H4 (cell line): Measurements from ENCODE around the gene LAMC2. TPM values are rescaled to one million over a fixed set of nuclear protein-coding genes. Genes with fewer than 3 reads are reported as not detected.
"Not testable (repeated sequence)": the region's sequence is repeated elsewhere in the genome, so short reads cannot be mapped to it uniquely, and the experiment has no call there.

Experiments
- DNase-seq: peaks from one replicate; pipeline ENCODE4 v3.0.0-alpha.2; 2015; ENCODE audit warnings: low spot score
- total RNA-seq: library from RNA; depleted of rRNA; stranded (reverse); fragments of >200 nt; shearing (Covaris generic); gene quantifications from 2 replicates; pipeline ENCODE4 v1.2.3, GENCODE V29; 2014

Gene LAMC2
- total RNA-seq, 1 experiment from 2014 or later: 0.10 TPM

DNA sequence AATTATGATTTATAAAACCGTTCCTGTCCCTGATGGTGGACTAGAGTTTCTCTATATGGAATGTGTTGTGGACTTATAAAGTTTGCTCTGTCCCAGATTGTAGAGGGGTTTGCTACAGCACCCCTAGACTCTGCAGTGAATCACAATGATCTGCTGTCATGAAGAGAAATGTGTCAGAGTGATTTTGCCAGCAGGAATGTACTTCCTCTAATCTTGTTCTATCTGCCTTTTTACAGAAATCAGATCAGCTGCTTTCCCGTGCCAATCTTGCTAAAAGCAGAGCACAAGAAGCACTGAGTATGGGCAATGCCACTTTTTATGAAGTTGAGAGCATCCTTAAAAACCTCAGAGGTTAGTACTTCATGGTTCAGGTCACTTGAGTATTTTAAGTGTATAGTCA, 52.0 kb downstream of the LAMC2 start:
- DNase-seq: no peak

DNA sequence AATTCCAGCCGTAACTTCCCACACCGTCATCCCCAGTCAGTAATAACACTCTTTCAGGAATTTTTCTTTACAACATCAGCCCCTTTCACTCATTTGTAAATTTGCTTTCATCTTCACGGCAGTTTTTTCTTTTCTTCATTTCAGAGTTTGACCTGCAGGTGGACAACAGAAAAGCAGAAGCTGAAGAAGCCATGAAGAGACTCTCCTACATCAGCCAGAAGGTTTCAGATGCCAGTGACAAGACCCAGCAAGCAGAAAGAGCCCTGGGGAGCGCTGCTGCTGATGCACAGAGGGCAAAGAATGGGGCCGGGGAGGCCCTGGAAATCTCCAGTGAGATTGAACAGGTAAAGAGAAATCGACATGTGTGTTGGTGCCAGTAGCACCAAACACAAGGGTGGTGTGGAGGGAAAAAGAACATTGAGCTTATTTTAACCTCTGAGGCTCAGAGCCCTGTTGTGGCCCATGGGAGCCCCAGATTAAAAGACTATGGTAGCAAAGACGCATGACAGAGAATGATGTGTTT, 53.2 kb downstream of the LAMC2 start:
- DNase-seq: no peak

DNA sequence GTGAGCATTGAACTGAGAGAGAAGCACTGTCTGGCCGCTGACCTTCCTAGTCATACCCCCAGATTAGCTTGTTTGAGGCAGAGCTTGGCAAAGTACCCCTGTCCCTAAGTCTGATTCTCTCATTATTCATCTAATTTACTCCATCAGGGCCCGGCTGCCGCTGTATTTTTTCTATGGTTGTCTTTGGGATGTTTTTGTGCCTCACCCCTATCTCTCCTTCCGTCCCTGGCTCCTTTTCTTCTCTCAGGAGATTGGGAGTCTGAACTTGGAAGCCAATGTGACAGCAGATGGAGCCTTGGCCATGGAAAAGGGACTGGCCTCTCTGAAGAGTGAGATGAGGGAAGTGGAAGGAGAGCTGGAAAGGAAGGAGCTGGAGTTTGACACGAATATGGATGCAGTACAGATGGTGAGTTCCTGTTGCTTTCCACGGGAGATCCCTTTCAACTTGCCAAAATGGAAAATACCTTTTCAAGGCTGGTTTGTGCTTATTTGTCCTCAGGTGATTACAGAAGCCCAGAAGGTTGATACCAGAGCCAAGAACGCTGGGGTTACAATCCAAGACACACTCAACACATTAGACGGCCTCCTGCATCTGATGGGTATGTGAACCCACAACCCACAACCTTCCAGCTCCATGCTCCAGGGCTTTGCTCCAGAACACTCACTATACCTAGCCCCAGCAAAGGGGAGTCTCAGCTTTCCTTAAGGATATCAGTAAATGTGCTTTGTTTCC, 53.9 kb downstream of the LAMC2 start:
- no peak for DNase-seq

DNA sequence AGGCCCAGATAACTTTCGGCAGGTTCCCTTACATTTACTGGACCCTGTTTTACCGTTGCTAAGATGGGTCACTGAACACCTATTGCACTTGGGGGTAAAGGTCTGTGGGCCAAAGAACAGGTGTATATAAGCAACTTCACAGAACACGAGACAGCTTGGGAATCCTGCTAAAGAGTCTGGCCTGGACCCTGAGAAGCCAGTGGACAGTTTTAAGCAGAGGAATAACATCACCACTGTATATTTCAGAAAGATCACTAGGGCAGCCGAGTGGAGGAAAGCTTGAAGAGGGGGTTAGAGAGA, 54.4 kb downstream of the LAMC2 start:
- no peak for DNase-seq

DNA sequence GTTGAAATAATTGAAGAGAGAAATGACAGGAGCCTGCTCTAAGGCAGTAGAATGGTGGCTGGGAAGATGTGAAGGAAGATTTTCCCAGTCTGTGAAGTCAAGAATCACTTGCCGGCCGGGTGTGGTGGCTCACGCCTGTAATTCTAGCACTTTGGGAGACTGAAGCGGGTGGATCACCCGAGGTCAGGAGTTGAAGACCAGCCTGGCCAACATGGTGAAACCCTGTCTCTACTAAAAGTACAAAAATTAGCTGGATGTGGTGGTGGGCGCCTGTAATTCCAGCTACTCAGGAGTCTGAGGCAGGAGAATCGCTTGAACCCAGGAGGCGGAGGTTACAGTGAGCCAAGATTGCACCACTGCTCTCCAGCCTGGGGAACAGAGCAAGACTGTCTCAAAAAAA, 54.8 kb downstream of the LAMC2 start:
- not testable (repeated sequence) for DNase-seq

DNA sequence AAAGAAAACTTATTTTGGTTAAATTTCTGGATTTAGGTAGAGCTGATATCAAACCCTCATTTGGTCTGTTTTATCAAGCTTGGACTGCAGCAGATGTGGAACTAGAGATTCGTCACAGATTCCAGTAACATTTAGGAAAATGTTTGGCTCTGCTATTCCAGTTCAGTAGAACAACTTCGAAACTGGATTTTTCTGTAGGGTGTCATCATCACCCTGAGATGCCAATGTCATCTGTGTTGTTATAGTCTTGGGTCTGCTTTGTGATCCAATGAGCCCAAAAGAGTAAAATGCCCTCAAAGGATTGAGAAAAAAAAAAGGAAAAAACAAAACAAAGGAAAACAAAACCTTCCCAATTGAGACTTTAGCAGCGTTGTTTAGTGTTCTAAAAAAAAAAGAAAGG, 55.4 kb downstream of the LAMC2 start:
- DNase-seq: no peak

DNA sequence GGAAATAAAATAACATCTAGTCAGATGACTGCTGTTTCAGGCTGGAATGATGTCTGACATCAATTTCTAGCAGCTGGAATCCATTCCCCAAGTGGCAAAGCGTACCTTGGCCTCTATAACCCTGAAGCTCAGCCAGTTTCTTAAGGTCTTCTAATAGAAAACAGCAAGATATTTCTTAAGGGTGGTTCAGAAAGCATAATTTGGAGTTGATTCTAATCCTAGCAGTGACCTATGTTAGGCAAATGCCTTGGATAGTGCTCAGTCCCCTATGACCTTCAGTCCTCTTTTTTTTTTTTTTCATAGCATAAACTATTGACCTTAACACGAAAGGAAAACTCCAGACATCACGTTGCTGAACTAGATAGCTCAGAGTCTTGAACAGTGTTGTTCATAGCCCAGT, 56.5 kb downstream of the LAMC2 start:
- DNase-seq: no peak

DNA sequence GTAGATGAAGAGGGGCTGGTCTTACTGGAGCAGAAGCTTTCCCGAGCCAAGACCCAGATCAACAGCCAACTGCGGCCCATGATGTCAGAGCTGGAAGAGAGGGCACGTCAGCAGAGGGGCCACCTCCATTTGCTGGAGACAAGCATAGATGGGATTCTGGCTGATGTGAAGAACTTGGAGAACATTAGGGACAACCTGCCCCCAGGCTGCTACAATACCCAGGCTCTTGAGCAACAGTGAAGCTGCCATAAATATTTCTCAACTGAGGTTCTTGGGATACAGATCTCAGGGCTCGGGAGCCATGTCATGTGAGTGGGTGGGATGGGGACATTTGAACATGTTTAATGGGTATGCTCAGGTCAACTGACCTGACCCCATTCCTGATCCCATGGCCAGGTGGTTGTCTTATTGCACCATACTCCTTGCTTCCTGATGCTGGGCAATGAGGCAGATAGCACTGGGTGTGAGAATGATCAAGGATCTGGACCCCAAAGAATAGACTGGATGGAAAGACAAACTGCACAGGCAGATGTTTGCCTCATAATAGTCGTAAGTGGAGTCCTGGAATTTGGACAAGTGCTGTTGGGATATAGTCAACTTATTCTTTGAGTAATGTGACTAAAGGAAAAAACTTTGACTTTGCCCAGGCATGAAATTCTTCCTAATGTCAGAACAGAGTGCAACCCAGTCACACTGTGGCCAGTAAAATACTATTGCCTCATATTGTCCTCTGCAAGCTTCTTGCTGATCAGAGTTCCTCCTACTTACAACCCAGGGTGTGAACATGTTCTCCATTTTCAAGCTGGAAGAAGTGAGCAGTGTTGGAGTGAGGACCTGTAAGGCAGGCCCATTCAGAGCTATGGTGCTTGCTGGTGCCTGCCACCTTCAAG, 57.3 kb downstream of the LAMC2 start:
- no peak for DNase-seq

DNA sequence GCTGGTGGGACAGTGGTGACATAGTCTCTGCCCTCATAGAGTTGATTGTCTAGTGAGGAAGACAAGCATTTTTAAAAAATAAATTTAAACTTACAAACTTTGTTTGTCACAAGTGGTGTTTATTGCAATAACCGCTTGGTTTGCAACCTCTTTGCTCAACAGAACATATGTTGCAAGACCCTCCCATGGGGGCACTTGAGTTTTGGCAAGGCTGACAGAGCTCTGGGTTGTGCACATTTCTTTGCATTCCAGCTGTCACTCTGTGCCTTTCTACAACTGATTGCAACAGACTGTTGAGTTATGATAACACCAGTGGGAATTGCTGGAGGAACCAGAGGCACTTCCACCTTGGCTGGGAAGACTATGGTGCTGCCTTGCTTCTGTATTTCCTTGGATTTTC, 58.4 kb downstream of the LAMC2 start:
- DNase-seq: no peak

DNA sequence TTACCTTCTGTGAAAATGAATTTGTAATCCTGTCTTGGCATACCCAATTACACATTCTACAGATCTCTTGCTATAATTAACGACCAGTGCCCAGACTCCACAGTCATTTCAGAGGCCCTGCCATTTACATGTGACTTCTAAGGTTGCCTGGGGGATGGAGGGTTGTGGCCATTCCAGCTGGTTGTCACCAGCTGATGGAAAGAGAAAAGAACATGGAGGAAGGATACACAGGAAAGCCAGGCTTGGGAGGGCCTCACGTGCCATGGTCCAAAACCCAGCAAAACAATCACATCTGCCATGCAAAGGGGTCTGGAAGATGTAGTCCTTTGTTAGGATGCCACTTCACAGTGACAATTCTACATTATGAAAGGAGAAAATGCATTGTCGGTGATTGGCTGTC, 59.3 kb downstream of the LAMC2 start:
- DNase-seq: no peak

DNA sequence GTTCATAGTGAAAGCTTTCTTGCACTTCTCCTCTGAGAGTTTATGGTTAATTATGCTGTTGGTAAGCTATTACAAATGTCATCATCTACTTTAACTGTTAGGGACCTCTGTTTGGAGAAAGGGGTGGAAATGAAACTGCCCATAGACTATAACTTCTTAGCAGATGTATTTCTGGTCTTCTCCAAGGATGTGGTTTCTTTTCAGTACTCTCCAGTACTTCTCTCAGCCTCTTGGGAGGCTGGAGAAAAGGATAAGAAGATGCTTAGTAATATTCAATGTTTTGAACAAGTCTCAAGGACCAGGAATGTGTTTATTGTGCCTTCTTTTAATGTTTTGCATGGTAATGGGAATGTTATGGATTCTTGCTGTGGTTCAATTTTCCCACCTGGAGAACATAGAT, 60.4 kb downstream of the LAMC2 start:
- DNase-seq: no peak

DNA sequence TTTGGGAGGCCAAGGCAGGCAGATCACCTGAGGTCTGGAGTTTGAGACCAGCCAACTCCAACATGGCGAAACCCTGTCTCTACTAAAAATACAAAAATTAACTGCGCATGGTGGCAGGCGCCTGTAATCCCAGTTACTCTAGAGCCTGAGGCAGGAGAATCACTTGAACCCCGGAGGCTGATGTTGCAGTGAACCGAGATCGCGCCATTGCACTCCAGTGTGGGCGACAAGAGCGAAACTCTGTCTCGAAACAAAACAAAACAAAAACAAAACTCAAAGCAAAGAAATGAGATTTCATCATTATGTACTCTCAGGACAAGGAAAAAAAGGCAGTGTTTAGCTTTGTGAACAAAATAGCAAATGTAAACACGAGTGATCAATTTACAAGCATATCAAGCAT, 61.0 kb downstream of the LAMC2 start:
- no peak for DNase-seq

DNA sequence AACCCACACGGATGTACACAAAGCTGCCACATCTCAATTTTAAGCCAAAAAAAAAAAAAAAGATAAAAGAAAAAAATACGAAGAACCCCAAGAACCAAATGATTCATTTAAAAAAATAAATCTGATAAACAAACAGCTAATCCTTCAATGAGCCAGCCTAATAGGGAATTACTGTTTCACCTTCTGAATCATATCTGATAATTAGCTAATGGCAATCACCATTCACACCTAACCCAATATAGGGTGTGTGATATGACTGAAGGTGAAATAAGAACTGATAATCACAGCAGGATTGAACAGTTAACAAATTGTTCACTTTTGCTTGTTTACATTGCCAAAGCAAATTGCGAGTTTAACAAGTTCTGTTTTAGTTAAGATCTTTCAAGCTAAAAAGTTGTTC, 61.4 kb downstream of the LAMC2 start:
- DNase-seq: no peak

DNA sequence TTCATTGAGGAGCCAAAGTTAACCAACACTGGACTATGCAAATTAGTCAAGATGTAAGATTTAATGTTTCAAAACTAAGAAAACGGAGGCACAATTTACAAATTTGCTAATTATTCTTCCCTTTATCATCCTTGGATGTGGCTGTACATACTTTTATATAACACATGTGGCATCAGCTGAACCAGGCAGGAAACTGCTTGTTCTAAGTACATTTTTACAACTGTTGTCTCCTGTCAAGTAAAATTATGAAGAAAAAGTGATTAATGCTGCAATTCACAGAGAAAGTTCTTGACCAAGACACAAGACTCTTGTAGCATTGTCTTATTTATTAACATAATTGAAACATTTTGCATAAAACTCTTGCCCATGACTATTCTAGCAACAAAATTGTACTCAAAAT, 61.9 kb downstream of the LAMC2 start:
- DNase-seq: no peak

DNA sequence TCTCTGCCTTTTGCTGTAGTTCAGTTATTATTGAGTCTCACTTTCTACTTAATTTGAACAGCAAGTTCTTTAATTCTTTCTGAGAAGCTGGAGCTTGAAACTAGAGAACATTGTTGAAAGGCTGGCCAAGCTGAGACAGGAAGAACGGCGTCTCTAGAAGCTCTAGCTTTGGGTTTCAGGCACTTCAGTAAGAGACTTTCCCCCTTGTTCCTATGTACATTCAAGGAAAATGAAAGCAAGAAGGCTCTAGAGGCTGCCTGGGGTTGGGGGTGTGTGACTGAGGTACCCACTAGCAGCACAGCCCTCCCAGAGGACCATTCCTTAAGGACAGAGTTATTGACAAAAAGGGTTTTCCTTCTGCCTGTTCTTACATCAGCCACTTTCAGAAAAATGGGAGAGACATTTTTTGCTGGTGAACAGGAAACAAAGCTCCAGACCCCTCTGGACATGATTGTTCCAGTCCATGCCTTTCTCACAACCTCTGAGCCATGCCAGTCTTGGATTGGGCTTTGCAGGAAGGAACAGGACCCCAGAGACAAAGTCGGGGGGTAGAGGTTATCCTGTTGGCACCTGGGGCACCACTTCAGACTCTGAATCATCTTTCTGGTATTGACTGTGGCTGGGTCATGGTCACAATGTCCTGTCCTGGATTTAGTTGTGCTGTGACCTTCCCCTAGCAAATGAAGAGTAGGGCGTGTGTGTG, 63.1 kb downstream of the LAMC2 start:
- DNase-seq: no peak

DNA sequence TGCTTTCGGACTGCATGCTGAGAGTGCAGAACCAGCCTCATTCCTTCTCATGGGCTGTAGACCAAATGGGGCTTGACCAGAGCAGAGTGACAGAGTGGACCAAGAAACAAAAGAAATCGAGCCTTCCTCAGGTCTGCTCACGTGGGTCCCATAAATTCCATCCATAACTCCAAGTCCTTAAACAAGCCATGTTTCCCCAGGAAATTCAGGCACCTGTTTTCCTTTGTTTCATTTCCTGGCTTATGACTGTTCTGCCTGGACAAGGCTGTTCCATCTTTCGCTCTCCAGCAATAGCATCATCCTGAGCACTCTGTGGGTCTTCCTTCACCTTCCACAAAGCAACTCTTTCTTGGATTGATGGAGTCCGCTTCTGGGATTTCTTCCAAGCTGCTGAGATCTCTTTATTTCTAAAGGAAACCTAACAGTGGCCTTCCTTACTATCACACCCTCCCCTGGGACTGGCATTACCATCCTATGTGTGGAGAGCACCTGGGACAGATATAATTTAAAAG, 63.9 kb downstream of the LAMC2 start:
- DNase-seq: no peak

DNA sequence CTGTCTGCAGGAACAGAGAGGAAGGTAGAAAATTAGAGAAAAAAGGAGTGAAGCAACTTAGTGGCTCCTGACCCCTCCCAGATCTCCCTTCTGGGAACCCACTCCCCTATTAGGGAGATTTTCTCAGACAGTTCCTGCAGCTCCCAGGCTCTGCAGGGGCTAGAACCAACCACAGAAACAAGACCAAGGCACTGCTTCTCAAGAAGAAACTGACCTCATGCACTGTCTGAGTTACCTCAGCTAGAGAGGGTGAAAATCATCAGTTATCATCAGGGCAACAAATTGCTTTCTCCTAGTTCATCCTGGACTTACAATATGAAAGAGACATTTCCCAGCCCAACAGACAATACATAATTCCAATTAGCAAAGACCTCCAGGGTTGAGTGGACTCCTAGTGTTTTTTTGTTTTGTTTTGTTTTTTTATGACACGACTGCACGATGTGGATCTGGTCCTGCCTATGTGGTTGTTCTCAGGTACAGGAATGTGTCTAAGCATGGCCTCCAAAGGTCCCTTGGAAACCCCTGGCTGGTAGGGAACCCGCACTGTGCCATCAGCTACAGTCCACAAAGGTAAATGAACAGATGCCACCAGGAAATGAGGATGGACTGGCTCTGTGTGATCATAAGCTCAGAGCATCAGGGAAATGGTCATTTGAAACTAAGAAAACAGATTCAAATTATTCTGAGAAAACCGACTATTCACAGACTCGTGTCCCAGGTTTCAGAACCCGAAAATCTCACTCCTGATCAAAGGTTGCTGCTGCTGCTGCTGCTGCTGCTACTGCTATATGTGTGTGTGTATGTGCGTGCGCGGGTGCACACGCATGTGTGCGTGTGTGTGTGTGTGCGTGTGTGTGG, 65.3 kb downstream of the LAMC2 start:
- no peak for DNase-seq

DNA sequence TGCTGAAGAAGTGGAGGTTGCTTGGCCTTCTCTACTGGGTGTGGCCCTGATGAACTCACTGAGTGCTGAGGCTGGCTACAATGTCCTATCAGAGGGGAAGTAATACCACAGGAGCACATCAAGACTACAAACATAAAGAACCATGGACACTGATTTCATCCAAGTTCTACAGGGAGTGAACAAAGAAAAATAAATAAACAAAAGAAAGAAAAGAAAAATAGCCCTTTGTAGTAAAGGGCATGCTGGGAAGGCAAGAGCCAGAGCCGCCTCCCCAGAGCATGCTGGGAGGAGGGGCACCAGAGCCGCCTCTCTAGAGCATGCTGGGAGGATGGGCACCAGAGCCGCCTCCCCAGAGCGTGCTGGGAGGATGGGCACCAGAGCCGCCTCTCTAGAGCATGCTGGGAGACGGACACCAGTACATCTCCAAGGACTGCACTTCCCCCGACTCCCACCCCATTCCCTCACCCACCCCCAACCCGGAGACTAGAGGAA, 65.9 kb downstream of the LAMC2 start:
- no peak for DNase-seq

DNA sequence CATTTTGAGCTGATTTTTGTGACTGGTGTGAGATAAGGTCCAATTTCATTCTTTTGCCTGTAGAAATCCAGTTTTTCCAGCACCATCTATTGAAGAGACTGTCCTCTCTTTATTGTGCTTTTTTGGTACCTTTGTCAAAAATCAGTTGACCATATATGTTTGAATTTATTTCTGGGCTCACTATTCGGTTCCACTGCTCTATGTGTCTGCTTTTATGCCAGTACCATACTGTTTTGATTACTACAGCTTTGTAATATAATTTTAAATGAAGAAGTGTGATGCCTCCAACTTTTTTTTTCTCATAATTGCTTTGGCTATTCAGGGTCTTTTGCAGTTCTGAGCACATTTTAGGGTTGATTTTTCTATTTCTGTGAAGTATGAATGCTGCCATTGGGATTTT, 69.0 kb downstream of the LAMC2 start:
- no peak for DNase-seq

DNA sequence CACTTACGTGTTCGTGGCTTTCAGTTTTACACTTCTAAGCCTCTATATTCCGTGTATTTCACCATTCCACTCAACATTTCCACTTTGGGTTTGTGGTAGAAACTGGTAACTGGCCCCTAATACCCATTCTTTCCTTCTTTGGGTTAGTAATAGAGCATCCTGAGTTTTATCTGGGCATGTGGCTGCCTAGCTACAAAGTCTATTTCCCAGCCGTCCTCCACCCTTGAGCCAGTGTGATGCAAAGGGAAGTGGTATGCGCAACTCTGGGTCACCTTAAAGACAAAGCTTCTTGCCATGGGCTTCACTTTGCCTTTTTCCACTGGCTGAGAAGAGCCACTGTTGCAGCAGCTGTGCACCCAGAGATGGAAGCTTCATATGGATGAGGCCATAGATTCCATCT, 73.9 kb downstream of the LAMC2 start:
- DNase-seq: no peak

DNA sequence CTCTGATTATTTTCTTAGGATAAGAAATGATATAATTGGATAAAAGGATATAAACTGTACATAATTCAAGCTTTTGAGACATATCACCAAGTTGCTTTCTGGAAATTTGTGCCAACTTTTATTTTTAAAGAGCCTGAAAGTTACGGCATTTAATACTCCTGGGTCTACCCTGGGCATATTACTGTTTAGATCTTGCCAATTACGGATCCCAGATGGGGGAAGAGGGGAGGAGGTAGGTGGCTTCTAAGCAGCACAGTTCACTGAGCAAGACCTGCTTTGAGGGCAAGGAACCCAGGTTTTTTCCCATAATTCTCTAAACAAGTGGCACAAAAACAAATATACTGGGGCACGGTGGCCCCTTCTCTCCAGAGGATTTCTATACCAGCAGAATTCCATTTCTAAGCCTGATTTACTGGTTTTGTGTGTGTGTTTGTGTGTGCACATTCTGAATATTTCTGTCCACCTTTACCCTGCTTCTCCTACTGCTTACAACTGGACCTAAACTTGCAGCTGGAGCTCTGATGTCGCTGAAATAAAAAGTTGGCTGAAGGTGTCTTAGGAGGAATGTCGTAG, 76.7 kb downstream of the LAMC2 start:
- DNase-seq: no peak
